Uterus (tissue), 2 donors: Measurements from ENCODE around the gene CYP26B1.

Experiments used
- POLR2A ChIP-seq, 2 donors: fragments of 450-650 bp; IDR thresholded peaks; one replicate each; pipeline ENCODE4 v1.6.1; 2016; ENCODE audit warnings: antibody characterized with exemption in 2 of 2, mild to moderate bottlenecking in 1 of 2, moderate library complexity in 1 of 2
- TF ChIP-seq, protein P1 (sequence below), 4 experiments: fragments of 200-600 bp in 2 of 4; fragments of 450-650 bp in 2 of 4; sonication (generic) in 2 of 4; IDR thresholded peaks; one replicate each; pipeline ENCODE4 v1.5.1; 2016 to 2019; ENCODE audit warnings: antibody characterized with exemption in 4 of 4, mild to moderate bottlenecking in 2 of 4, moderate library complexity in 1 of 4

DNA sequence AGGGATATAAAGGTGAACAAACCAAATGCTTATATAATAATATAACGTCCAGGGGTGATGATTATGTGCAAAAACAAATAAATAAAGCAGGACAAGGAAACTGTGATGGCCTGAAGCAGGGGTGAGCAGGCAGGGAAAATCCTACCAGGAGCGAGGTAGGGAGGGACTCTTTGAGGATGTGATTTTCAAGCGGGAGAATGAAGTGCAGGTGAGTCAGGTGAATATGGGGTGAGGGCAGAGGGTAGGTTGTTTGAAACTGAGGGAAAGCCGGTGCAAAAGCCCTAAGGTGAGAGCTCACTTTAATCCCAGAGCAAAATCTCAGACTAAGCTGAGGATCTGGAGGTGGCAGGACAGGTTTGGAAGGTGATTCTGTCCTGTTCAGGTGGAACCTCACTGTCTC is 40.7 kb downstream of the CYP26B1 start:
- TF ChIP-seq POLR2A (IDR thresholded peaks at IDR 0.05) = no peak
- TF ChIP-seq, protein P1, sequence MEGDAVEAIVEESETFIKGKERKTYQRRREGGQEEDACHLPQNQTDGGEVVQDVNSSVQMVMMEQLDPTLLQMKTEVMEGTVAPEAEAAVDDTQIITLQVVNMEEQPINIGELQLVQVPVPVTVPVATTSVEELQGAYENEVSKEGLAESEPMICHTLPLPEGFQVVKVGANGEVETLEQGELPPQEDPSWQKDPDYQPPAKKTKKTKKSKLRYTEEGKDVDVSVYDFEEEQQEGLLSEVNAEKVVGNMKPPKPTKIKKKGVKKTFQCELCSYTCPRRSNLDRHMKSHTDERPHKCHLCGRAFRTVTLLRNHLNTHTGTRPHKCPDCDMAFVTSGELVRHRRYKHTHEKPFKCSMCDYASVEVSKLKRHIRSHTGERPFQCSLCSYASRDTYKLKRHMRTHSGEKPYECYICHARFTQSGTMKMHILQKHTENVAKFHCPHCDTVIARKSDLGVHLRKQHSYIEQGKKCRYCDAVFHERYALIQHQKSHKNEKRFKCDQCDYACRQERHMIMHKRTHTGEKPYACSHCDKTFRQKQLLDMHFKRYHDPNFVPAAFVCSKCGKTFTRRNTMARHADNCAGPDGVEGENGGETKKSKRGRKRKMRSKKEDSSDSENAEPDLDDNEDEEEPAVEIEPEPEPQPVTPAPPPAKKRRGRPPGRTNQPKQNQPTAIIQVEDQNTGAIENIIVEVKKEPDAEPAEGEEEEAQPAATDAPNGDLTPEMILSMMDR (IDR thresholded peaks at IDR 0.05) = no peak
